DLD1 (cell line): Measurements from ENCODE around the gene LMTK3.

Experiments
- in situ Hi-C: cut with HindIII; loops from 2 replicates; pipeline ENCODE4 v1.10.0; 2017; ENCODE audit warnings: low sequenced_read_pairs

Gene LMTK3

DNA sequence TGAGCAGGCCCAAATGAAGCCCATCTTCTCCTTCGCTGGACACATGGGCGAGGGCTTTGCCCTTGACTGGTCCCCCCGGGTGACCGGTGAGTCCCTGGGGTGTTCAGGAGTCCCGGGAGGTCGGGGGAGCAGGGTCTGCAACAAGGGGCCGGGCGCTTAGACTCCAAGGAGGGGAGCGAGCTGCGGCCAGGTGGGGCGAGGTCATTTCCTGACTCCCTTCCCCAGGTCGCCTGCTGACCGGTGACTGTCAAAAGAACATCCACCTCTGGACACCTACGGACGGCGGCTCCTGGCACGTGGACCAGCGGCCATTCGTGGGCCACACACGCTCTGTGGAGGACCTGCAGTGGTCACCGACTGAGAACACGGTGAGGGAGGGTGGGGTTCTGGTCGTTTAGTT lies 61.2 kb downstream of the LMTK3 start:
- in situ Hi-C loops, result no loop called here

DNA sequence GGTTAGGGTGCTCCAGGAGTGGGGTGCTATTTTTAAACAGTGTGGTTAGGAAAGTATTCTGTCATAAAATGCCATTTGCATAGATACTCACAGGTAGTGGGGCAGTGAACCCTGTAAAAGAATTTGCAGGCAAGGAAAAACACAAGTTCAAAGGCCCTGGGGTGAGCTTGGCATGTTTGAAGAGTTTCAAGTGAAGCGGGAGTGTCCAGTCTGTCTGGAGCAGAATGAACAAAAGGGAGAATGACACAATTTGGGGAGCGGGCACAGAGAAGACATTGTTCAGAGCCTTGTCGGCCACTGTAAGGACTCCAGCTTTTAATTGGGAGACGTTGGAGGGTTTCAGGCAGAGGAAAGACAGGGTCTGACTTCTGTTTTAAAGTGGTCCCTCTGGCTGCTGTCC lies 63.1 kb downstream of the LMTK3 start:
- in situ Hi-C loops, result loop anchor here (25.0 kb wide), 1 partner anchor 111 kb away; the partner anchor contains the start of gene EMP3

GRCh38 chr19:48446579-48446978 lies 65.1 kb downstream of the LMTK3 start:
- in situ Hi-C loops, result loop anchor here (25.0 kb wide), 1 partner anchor 109 kb away; the partner anchor contains the start of gene EMP3

DNA sequence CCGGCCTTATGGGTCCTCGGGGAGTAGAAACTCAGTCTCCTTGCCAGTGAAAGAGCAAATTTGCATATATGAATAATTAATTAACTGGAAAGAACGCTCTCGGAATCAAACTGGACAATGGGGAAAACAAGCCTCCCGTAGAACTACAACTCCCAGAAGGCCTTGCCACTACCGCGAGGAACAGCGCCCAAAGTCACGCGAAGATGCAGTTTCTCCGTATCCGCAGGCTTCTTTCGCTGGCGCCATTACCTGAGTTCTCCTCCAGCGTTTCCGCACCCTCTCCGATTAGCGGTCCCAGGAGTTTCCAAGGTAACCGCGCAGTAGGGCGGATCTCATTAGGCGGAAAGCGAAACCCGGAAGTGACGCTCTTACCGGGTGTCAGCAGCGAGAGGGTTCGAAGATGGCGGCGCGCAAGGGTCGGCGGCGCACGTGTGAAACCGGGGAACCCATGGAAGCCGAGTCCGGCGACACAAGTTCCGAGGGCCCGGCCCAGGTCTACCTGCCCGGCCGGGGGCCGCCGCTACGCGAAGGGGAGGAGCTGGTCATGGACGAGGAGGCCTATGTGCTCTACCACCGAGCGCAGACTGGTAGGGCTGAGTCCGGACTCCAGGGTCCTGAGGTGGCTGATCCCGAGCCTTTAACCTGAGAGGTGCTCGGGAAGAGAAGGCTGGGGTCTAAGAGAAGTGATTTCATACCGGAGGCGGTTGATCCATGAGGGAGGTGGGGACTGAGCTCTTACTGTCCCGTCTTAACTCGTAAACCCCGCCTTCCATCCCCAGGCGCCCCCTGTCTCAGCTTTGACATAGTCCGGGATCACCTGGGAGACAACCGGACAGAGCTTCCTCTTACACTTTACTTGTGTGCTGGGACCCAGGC lies 65.8 kb downstream of the LMTK3 start, which contains the start of gene GRWD1:
Gene GRWD1, plus strand, starts transcription at position 378 of the 876 bp plus-strand sequence. Its CDS starts 23 bp downstream, at position 401.
- in situ Hi-C loops, result loop anchor here (25.0 kb wide), 1 partner anchor 109 kb away; the partner anchor contains the start of gene EMP3

GRCh38 chr19:48445256-48445605 lies 66.4 kb downstream of the LMTK3 start:
- in situ Hi-C loops, result loop anchor here (25.0 kb wide), 1 partner anchor 108 kb away; the partner anchor contains the start of gene EMP3

DNA sequence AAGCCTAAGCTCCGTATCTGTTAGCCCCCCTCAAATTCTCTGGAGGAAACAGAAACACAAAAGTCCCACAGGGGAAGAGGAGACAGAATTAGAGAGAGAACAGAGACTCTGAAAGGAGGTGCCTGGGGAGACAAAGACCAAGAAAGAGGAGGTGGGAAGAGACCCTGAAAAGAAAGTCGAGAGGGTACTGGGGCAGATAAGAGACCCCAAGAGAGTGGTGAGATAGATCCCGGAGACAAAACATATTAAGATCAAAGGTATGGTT lies 66.8 kb downstream of the LMTK3 start:
- in situ Hi-C loops, result loop anchor here (25.0 kb wide), 1 partner anchor 108 kb away; the partner anchor contains the start of gene EMP3

DNA sequence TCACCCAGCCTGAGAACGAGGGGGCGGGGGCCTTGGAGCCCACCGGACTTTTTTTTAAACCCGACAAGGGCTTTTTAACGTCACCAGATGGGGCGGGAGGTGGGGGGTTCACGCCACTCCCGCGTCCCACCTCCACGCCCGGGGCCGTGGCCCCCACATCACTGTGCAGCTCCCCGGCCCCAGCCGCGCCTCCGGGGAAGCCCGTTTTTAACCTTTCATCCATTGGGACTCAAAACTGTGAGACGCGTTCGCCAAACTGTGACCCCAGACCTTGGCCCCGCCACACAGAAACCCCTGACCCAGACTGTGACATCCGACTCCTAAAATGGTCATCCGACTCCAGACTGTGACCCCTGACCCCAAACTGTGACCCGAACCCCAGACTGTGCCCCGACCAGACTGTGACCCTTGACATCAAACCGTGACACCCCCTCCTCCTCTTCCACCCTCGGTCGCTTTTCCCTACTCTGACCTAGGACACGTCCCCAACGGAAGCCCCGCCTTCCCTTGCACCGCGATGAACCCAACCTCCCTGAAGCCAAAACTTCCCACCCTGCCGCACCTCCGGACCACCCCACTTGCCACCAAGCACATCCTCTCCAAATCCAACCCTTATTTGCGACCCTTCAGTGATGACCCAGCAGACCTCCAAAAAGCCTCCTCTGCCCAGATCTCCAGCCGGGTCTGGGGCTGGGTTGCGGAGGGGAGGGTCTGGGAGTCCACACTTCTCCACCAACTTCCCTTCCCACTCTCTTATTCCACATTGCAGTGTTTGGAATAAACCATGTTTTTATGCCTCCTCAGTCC lies 67.3 kb downstream of the LMTK3 start:
- in situ Hi-C loops, result loop anchor here (25.0 kb wide), 1 partner anchor 107 kb away; the partner anchor contains the start of gene EMP3

- in situ Hi-C loops, result loop anchor here (25.0 kb wide), 1 partner anchor 106 kb away; the partner anchor contains the start of gene EMP3
Measured at GRCh38 chr19:48443731-48444128, 67.9 kb downstream of the LMTK3 start.

- in situ Hi-C loops, result loop anchor here (25.0 kb wide), 1 partner anchor 106 kb away; the partner anchor contains the start of gene EMP3
Measured at GRCh38 chr19:48443256-48443655, 68.4 kb downstream of the LMTK3 start.

- in situ Hi-C loops, result loop anchor here (25.0 kb wide), 1 partner anchor 105 kb away; the partner anchor contains the start of gene EMP3
Measured at GRCh38 chr19:48442116-48443035, 69.3 kb downstream of the LMTK3 start.

DNA sequence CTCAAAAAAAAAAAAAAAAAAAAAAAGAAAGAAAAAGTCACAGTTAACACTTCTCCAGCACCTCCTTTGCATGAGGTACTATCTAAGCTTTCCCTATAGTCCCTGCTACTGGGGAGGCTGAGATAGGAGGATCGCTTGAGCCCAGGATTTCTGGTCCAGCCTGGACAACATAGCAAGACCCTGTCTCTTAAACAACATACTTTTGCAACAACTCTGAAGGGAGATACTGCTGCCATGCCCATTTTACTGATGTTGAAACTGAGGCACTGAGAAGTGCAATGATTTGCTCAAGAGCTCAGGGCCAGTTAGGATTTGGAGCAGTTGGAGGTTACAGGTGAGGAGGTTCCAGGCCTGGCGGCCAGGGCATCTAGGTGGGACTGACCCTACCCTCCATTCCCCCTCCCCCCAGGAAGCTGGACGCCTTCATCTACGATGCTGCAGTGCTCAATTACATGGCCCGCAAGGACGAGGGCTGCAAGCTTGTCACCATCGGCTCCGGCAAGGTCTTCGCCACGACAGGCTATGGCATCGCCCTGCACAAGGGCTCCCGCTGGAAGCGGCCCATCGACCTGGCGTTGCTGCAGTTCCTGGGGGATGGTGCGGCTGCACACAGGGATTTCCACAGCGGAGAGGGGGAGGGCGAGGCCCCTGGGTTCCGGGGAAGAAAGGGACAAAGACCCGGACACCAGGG lies 70.1 kb downstream of the LMTK3 start:
- in situ Hi-C loops, result loop anchor here (25.0 kb wide), 1 partner anchor 104 kb away; the partner anchor contains the start of gene EMP3

GRCh38 chr19:48436586-48436985 lies 75.0 kb downstream of the LMTK3 start:
- in situ Hi-C loops, result loop anchor here (25.0 kb wide), 1 partner anchor 99 kb away; the partner anchor contains the start of gene EMP3
